Mammary epithelial cell (primary cell): ENCODE data around the gene TOR3A.

Experiments used
- EZH2 ChIP-seq: IDR thresholded peaks from 2 replicates; pipeline ENCODE4 v1.6.1; 2012; ENCODE audit warnings: low read length, inconsistent platforms, borderline replicate concordance
- TF ChIP-seq, protein P1 (sequence below), 2 donors: IDR thresholded peaks in 1 of 2; conservative IDR thresholded peaks in 1 of 2; 2 replicates each; pipeline ENCODE4 v1.5.1; 2011 to 2012; ENCODE audit warnings: inconsistent platforms in 2 of 2, low read length in 2 of 2, mild to moderate bottlenecking in 2 of 2, control low read depth in 1 of 2, low read depth in 1 of 2; ENCODE audit not compliant: insufficient read depth in 1 of 2; ENCODE audit errors: extremely low read depth in 1 of 2

DNA sequence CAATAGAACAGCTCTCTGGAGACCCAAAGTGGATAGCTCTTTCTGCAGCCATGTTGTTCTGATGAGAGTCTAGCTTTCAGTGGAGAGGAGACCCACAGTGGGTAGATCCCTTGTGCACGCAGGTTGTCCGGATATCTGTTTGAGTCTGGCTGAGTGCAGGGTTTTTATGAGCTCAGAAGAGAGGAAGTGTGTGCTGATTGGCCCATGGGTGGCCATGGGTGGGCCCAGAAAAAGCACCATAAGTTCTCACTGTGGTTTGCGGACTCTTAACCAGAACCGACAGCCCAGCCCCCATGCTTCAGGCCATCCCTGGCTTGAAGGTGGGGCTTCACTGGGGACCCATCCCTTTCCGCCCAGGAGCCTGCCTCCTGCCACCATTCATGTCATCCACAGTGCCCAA is 39.2 kb upstream of the TOR3A start:
- TF ChIP-seq, protein P1, sequence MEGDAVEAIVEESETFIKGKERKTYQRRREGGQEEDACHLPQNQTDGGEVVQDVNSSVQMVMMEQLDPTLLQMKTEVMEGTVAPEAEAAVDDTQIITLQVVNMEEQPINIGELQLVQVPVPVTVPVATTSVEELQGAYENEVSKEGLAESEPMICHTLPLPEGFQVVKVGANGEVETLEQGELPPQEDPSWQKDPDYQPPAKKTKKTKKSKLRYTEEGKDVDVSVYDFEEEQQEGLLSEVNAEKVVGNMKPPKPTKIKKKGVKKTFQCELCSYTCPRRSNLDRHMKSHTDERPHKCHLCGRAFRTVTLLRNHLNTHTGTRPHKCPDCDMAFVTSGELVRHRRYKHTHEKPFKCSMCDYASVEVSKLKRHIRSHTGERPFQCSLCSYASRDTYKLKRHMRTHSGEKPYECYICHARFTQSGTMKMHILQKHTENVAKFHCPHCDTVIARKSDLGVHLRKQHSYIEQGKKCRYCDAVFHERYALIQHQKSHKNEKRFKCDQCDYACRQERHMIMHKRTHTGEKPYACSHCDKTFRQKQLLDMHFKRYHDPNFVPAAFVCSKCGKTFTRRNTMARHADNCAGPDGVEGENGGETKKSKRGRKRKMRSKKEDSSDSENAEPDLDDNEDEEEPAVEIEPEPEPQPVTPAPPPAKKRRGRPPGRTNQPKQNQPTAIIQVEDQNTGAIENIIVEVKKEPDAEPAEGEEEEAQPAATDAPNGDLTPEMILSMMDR (conservative IDR thresholded peaks at IDR 0.05 in 1 of 2, IDR thresholded peaks at IDR 0.05 in 1 of 2; ENCODE audit: extremely low read depth in 1 of 2, insufficient read depth in 1 of 2, low read depth in 1 of 2, low read length in 2 of 2), result no peak
- no peak for TF ChIP-seq EZH2
